Measurements from ENCODE around the gene KCP.

The KCP gene

DNA sequence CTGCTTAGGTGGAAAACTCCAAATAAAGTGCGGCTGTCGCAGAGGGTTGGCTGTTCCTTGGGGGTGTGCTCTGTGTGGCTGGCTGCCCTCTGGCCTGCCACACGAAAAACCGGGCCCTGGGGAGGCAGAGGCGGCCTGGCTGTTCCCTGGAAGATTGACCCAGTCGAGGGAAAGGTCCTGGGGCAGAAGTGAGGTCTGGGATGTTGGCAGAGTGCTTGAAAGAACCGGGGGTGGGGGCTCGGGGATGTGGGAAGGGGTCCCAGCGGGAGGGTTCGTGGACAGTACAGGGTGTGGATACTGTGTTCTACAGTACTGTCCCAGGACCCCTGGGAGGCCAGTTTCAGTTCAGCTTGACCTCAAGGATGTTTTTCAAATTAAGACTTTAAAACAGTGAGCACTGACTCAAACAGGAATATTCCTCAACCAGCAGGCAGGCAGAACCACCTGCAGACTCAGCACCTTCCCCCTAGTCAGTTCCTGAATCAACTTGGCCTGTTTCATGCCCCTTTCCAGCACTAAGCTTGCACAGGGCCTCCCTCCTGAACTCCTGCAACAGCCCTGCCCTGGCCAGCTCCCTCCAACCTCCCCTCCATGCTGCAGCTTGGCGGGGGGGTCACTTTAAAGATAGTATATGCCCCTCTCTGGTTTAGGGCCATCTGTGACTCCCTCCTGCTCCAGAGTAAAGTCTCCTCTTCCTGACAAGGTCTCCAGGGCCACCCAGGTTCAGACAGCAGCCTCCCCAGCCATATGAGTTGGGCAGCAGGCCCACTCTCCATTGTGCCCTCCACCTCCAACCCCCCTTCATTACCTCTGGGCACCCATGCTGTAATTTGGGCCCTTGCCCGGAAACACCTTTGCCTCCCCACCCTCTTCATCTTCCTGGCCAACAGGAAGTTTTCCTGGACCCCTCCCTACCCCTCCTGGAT lies 51.0 kb downstream of the KCP start:
- no peak overlapping the region for H3K27ac Mint-ChIP-seq
- peaks cover 7% of the 10 kb centered on the region for H3K36me3 Mint-ChIP-seq (ENCODE audit: low read depth)
- H3K4me3 Mint-ChIP-seq, result no peak overlapping the region
- no peaks in the 10 kb centered on the region for H3K27me3 Mint-ChIP-seq (ENCODE audit: low read depth)
- H3K4me1 Mint-ChIP-seq (ENCODE audit: low read depth), result peaks cover 13% of the 10 kb centered on the region
- H3K9me3 Mint-ChIP-seq, result no peaks in the 10 kb centered on the region

DNA sequence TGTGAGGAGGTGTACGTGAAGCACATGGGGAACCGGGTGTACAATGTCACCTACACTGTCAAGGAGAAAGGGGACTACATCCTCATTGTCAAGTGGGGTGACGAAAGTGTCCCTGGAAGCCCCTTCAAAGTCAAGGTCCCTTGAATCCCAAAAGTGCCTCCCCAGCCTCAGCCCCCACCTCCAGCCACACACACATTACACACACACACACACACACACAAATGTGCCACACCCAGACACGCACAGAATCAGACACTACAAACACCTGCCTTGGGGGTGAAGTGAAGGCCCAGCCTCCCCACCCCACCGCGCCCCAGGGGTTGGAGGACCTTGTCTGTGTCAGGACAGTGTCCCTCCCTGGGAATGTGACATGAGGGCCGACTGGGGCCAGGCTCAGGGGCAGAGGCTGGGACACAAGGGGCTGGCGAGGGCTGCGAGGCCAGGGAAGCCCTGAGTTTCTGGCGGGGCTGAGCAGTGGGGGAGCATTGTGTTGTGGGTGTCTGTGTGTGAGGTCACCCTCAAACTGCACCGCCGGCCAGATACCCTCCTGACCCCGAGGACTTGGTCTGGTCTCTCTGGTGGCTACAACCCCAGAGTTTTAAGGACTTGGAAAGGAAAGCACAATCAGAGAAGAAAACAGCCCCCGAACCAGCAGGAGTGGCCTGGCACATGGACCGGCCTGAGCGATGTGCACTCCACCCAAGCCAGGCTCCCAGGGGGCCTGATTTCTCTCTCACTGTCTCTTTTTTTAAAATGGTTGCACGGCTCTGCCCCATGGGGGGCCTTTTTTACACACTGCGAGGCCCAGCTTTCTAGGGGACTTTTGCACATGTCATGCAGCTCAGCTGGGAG lies 51.9 kb downstream of the KCP start:
- Mint-ChIP-seq H3K4me1 (ENCODE audit: low read depth) (peaks cover 9% of the 10 kb centered on the region), H3K9me3 (no peaks in the 10 kb centered on the region), H3K27me3 (ENCODE audit: low read depth) (no peaks in the 10 kb centered on the region), H3K4me3 (no peak overlapping the region), H3K36me3 (ENCODE audit: low read depth) (peaks cover 6% of the 10 kb centered on the region), H3K27ac (no peak overlapping the region)

DNA sequence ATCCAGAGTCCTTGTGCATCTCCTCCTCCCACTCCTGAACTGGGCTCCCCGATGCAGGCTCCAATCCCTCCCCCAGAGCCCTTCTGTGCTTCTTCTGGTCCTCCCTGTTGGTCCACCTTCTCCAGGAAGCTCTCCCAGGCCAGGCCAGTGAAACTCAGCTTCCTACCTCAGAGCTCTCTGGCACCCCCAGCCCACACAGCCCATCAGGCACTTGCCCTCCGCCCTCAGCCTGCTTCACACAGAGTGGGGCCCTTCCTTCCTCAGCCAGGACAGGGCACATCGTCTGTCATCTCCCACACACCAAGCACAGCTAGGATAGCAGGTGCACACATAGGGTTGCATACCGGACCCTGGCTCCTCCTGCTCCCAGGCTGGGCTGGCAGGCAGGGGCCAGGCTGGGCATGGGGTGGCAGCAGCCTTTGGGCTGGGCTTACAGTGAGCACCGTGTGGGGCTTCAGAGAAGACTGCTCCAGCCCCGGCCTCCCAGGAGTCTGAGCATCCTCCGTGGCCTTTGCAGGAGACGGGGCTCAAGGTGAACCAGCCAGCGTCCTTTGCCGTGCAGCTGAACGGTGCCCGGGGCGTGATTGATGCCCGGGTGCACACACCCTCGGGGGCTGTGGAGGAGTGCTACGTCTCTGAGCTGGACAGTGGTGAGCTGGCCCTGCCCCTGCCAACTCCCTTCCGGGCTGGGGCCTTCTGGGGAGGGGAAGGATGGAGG lies 54.3 kb downstream of the KCP start:
- Mint-ChIP-seq H3K4me1 (ENCODE audit: low read depth) (no peaks in the 10 kb centered on the region), H3K36me3 (ENCODE audit: low read depth) (no peaks in the 10 kb centered on the region), H3K27me3 (ENCODE audit: low read depth) (no peaks in the 10 kb centered on the region)

DNA sequence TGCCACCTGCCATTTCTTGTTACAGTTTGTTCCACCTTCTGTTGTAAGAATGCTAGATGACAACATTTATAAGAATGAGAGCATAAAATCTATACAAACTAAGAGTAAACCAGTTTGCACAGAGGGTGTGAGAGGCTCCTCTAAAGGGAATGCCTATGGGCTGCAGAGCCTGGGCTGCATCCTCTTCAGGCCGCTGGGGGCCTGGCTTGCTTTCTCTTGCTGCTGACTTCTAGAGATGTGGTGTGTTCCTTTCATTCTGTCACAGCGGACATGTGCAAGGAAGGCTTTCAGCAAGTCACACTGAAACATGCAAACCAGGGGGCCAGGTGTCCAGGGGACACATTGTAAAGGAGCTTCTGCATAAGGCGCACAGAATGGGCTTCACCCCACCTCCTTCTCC lies 55.0 kb downstream of the KCP start:
- Mint-ChIP-seq H3K36me3 (ENCODE audit: low read depth) (no peaks in the 10 kb centered on the region), H3K9me3 (no peaks in the 10 kb centered on the region), H3K27me3 (ENCODE audit: low read depth) (no peaks in the 10 kb centered on the region), H3K27ac (no peak overlapping the region), H3K4me1 (ENCODE audit: low read depth) (no peaks in the 10 kb centered on the region), H3K4me3 (no peak overlapping the region)

More for the DNA sequence above, 54.3 kb downstream of the KCP start:
- no peak overlapping the region for H3K27ac Mint-ChIP-seq
- no peaks in the 10 kb centered on the region for H3K9me3 Mint-ChIP-seq
- H3K4me3 Mint-ChIP-seq, result no peak overlapping the region

DNA sequence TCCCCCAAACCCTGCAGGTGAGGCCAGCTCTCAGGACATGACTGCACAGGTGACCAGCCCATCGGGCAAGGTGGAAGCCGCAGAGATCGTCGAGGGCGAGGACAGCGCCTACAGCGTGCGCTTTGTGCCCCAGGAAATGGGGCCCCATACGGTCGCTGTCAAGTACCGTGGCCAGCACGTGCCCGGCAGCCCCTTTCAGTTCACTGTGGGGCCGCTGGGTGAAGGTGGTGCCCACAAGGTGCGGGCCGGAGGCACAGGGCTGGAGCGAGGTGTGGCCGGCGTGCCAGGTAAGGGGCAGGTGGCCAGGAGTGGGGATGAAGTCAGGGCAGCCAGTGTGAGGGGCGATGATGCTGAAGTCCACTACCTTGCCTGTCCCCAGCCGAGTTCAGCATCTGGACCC lies 56.1 kb downstream of the KCP start:
- no peaks in the 10 kb centered on the region for H3K27me3 Mint-ChIP-seq (ENCODE audit: low read depth)
- no peaks in the 10 kb centered on the region for H3K4me1 Mint-ChIP-seq (ENCODE audit: low read depth)
- H3K9me3 Mint-ChIP-seq, result no peaks in the 10 kb centered on the region
- no peak overlapping the region for H3K4me3 Mint-ChIP-seq
- H3K27ac Mint-ChIP-seq, result no peak overlapping the region
- H3K36me3 Mint-ChIP-seq (ENCODE audit: low read depth), result no peaks in the 10 kb centered on the region

DNA sequence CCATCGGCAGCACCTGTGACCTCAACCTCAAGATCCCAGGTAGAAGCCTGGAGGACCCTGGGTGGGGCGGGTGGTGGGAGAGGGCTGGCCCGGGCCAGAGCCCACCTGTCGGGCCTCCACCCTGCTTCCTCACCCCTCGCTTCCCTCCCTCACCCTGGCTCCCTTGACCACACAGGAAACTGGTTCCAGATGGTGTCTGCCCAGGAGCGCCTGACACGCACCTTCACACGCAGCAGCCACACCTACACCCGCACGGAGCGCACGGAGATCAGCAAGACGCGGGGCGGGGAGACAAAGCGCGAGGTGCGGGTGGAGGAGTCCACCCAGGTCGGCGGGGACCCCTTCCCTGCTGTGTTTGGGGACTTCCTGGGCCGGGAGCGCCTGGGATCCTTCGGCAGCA lies 56.7 kb downstream of the KCP start:
- Mint-ChIP-seq H3K36me3 (ENCODE audit: low read depth) (no peaks in the 10 kb centered on the region), H3K27me3 (ENCODE audit: low read depth) (no peaks in the 10 kb centered on the region), H3K4me1 (ENCODE audit: low read depth) (no peaks in the 10 kb centered on the region), H3K4me3 (no peak overlapping the region), H3K9me3 (no peaks in the 10 kb centered on the region), H3K27ac (no peak overlapping the region)

DNA sequence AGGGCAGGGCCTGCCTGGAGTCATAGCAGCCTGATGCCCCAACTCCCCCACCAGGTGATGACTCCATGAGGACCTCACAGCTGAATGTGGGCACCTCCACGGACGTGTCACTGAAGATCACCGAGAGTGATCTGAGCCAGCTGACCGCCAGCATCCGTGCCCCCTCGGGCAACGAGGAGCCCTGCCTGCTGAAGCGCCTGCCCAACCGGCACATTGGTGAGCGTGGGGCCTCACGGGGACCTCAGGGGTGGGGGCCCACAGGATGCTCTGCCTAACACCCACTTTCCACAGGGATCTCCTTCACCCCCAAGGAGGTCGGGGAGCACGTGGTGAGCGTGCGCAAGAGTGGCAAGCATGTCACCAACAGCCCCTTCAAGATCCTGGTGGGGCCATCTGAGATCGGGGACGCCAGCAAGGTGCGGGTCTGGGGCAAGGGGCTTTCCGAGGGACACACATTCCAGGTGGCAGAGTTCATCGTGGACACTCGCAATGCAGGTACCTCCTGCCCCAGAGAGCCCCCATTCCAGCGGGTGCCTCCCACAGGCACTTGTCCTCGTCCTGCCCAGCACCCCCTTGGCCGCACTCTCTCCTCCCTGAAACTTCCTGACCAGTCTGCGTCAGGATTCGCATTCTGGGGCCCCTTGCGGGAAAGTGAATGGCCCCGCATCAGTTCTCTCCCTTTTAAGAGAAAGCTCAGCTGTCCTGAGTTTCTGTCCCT lies 57.8 kb downstream of the KCP start:
- Mint-ChIP-seq H3K27me3 (ENCODE audit: low read depth) (no peaks in the 10 kb centered on the region), H3K4me1 (ENCODE audit: low read depth) (no peaks in the 10 kb centered on the region), H3K27ac (no peak overlapping the region), H3K4me3 (no peak overlapping the region), H3K9me3 (no peaks in the 10 kb centered on the region), H3K36me3 (ENCODE audit: low read depth) (no peaks in the 10 kb centered on the region)

DNA sequence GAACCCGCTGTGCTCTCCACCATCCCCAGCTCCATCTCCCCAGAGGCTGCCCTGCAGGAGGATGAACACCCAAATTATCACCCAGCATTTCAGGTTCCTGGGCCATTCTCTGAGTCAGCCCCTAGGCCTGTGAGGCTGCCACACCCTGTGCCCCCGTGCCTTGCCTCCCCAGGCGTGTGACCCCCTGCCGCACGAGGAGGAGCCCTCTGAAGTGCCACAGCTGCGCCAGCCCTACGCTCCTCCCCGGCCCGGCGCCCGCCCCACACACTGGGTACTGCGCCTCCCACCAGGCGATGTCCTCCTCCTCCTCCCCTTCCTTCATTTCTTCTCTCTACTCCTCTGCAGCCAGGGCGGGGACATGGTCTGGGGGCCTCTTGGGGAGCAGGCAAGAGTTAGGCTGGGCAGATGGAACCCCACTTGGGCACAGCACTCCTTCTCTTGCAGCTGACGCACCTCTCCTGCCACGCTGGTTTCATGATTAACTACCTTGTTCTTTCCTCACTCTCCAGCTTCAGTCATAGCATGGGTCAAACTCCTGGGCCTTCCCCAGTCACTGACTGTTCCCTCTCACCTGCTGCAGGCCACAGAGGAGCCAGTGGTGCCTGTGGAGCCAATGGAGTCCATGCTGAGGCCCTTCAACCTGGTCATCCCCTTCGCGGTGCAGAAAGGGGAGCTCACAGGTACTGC lies 60.6 kb downstream of the KCP start:
- no peaks in the 10 kb centered on the region for H3K36me3 Mint-ChIP-seq (ENCODE audit: low read depth)
- H3K4me3 Mint-ChIP-seq, result no peak overlapping the region
- no peaks in the 10 kb centered on the region for H3K9me3 Mint-ChIP-seq
- H3K4me1 Mint-ChIP-seq (ENCODE audit: low read depth), result no peaks in the 10 kb centered on the region
- H3K27ac Mint-ChIP-seq, result no peak overlapping the region
- H3K27me3 Mint-ChIP-seq (ENCODE audit: low read depth), result no peaks in the 10 kb centered on the region

DNA sequence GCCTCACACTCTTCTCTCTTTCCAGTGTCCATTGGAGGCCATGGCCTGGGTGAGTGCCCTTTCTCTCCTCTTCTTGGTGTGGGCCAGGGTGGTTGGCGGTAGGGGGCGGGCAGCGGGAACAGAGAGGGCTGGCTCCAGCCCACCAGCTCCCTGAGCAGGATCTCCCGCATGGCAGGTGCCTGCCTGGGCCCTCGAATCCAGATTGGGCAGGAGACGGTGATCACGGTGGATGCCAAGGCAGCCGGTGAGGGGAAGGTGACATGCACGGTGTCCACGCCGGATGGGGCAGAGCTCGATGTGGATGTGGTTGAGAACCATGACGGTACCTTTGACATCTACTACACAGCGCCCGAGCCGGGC lies 61.4 kb downstream of the KCP start:
- Mint-ChIP-seq H3K36me3 (ENCODE audit: low read depth) (no peaks in the 10 kb centered on the region), H3K4me1 (ENCODE audit: low read depth) (no peaks in the 10 kb centered on the region), H3K27ac (no peak overlapping the region), H3K4me3 (no peak overlapping the region), H3K9me3 (no peaks in the 10 kb centered on the region), H3K27me3 (ENCODE audit: low read depth) (no peaks in the 10 kb centered on the region)

DNA sequence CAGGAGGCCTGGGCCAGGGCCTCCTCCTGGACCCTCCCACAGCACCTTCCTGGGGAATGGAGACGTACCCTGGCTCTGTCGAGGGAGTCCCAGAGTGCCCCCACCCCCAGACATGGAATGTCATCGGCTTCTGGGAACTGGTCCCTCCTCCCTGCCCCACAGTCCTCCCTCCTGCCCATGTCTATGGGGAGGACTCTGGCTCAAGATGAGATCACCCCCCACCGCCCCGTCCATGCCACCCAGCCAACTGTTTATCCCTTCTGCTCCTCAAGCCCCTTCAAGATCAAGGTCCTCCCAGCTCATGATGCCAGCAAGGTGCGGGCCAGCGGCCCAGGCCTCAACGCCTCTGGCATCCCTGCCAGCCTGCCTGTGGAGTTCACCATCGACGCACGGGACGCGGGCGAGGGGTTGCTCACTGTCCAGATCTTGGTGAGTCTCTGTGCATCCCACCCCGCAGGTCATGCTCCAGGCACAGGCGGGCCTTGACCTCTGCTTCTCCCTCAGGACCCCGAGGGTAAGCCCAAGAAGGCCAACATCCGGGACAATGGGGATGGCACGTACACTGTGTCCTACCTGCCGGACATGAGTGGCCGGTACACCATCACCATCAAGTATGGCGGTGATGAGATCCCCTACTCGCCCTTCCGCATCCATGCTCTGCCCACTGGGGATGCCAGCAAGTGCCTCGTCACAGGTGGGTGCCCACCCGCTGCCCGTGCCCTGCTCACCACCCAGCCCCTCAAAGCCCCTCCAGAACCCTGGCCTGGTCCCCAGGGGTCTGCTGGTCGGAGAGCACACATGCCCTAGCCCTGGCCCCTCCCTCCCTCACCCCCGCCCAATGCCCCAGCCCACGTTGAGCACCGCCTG lies 62.0 kb downstream of the KCP start:
- Mint-ChIP-seq H3K9me3 (no peaks in the 10 kb centered on the region), H3K27me3 (ENCODE audit: low read depth) (no peaks in the 10 kb centered on the region), H3K27ac (no peak overlapping the region), H3K4me1 (ENCODE audit: low read depth) (no peaks in the 10 kb centered on the region), H3K36me3 (ENCODE audit: low read depth) (no peaks in the 10 kb centered on the region), H3K4me3 (no peak overlapping the region)

DNA sequence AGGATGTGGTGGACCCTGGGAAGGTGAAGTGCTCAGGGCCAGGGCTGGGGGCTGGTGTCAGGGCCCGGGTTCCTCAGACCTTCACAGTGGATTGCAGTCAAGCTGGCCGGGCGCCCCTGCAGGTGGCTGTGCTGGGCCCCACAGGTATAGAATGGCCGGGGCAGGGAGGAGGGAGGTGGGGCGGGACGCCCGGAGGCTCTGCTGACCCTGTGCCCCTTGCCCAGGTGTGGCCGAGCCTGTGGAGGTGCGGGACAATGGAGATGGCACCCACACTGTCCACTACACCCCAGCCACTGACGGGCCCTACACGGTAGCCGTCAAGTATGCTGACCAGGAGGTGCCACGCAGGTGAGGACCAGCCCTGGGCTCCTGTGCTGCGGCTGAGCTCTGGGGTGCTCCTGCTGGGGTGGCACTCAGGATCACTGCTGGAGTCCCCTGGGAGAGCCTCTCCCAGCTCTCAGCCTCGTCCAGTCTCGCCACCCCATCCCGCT lies 62.7 kb downstream of the KCP start:
- Mint-ChIP-seq H3K4me3 (no peak overlapping the region), H3K36me3 (ENCODE audit: low read depth) (no peaks in the 10 kb centered on the region), H3K4me1 (ENCODE audit: low read depth) (no peaks in the 10 kb centered on the region), H3K9me3 (no peaks in the 10 kb centered on the region), H3K27ac (no peak overlapping the region), H3K27me3 (ENCODE audit: low read depth) (no peaks in the 10 kb centered on the region)

DNA sequence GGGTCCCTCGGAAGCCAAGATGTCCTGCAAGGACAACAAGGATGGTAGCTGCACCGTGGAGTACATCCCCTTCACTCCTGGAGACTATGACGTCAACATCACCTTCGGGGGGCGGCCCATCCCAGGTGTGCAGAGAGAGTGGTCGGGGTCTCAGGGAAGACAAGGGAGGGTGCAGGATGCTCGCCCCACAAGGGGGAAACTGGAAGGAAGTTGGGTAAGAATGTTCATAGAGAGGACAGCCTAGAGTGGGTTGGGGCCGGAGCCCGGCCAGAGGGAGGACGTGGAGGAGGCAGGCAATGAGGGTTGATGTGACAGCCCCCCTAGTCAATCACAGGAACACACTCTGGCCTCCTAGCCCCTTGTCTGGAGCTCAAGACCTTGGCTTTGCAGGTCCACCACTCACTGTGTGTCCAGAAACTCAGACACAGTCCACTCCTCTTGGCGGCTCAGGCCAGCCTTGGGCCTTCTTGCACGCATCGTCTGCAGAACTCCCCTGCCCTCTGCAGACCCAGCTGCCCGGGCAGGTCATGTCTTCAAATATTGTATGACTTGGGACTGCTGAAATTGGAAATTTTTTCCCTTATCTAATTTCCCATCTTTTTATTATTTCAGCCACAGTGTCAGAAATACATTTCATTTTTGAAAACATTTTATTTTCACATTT lies 63.6 kb downstream of the KCP start:
- Mint-ChIP-seq H3K9me3 (no peaks in the 10 kb centered on the region), H3K27me3 (ENCODE audit: low read depth) (no peaks in the 10 kb centered on the region), H3K4me3 (no peak overlapping the region), H3K36me3 (ENCODE audit: low read depth) (no peaks in the 10 kb centered on the region), H3K27ac (no peak overlapping the region), H3K4me1 (ENCODE audit: low read depth) (peaks cover 2% of the 10 kb centered on the region)
